Globus pallidus (tissue), 1 donor: Measurements from ENCODE around the gene EVC.
"Not testable (repeated sequence)": the region's sequence is repeated elsewhere in the genome, so short reads cannot be mapped to it uniquely, and the experiment has no call there.

Source experiments
- DNase-seq: peaks from one replicate; pipeline ENCODE4 v3.0.0-alpha.2; 2015; ENCODE audit warnings: low spot score

EVC gene

GRCh38 chr4:5785806-5786680, 75.0 kb downstream of the EVC start:
- no peak for DNase-seq

- DNase-seq: no peak
Observed at GRCh38 chr4:5787311-5787710, 76.3 kb downstream of the EVC start.

- DNase-seq: no peak
Observed at GRCh38 chr4:5788144-5788543, 77.1 kb downstream of the EVC start.

- no peak for DNase-seq
Observed at GRCh38 chr4:5789141-5789540, 78.1 kb downstream of the EVC start.

- DNase-seq: no peak
Observed at GRCh38 chr4:5790546-5790857, 79.5 kb downstream of the EVC start.

GRCh38 chr4:5791654-5792053, 80.7 kb downstream of the EVC start:
- DNase-seq: no peak

- no peak for DNase-seq
Observed at GRCh38 chr4:5793514-5793913, 82.5 kb downstream of the EVC start.

- DNase-seq: no peak
Observed at GRCh38 chr4:5795580-5795979, 84.6 kb downstream of the EVC start.

- no peak for DNase-seq
Observed at GRCh38 chr4:5796976-5797375, 86.0 kb downstream of the EVC start.

GRCh38 chr4:5797866-5798265, 86.9 kb downstream of the EVC start:
- no peak for DNase-seq

GRCh38 chr4:5798462-5798861, 87.5 kb downstream of the EVC start:
- no peak for DNase-seq

- DNase-seq: no peak
Observed at GRCh38 chr4:5798946-5799345, 87.9 kb downstream of the EVC start.

- DNase-seq: no peak
Observed at GRCh38 chr4:5799406-5799805, 88.4 kb downstream of the EVC start.

- no peak for DNase-seq
Observed at GRCh38 chr4:5800496-5800895, 89.5 kb downstream of the EVC start.

GRCh38 chr4:5801696-5802095, 90.7 kb downstream of the EVC start:
- DNase-seq: no peak

- DNase-seq: no peak
Observed at GRCh38 chr4:5802565-5802964, 91.6 kb downstream of the EVC start.

- DNase-seq: no peak
Observed at GRCh38 chr4:5804656-5805055, 93.7 kb downstream of the EVC start.

GRCh38 chr4:5805270-5805669, 94.3 kb downstream of the EVC start:
- DNase-seq: no peak

- DNase-seq: no peak
Observed at GRCh38 chr4:5808081-5808741, 97.2 kb downstream of the EVC start.

GRCh38 chr4:5809216-5809776, 98.3 kb downstream of the EVC start:
- DNase-seq: no peak

- DNase-seq: no peak
Observed at GRCh38 chr4:5810151-5810550, 99.2 kb downstream of the EVC start.

- DNase-seq: no peak
Observed at GRCh38 chr4:5810770-5811430, 99.9 kb downstream of the EVC start.

GRCh38 chr4:5812057-5812456, 101.1 kb downstream of the EVC start:
- DNase-seq: not testable (repeated sequence)
